ENCODE measurements around the gene NANOS3.

DNA sequence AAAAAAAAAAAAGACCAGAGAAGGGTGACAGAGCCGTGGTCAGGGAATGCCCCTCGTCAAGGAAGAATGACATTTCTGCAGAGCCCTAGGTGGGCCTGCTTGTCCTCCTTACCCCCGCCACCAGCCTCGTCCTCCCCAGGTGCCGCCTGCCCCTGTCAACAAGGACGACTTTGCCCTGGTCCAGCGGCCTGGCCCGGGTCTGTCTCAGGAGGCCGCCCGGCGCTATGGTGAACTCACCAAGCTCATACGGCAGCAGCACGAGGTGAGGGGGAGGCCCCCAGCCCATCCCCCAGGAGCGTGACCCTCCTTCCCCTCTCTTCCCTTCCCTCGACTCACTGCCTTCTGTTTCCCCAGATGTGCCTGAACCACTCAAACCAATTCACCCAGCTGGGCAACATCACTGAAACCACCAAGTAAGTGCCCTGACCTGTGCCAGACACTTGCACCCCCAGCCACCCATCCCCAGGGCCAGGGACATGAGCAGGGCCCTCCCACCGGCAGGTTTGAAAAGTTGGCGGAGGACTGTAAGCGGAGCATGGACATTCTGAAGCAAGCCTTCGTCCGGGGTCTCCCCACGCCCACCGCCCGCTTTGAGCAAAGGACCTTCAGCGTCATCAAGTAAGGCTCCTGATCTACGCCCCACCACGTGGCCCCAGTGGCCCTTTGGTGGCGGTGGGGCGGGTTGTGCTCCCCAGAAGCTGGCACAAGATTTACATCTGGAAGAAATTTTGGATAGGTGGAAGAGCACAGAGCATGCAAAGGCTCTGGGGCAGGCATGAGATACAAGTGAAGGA is 46.5 kb downstream of the NANOS3 start:
- no peak for TF ChIP-seq EZH2phosphoT487 (IDR thresholded peaks at IDR 0.05; ENCODE audit: borderline replicate concordance, low read length)
- TF ChIP-seq, protein P1, sequence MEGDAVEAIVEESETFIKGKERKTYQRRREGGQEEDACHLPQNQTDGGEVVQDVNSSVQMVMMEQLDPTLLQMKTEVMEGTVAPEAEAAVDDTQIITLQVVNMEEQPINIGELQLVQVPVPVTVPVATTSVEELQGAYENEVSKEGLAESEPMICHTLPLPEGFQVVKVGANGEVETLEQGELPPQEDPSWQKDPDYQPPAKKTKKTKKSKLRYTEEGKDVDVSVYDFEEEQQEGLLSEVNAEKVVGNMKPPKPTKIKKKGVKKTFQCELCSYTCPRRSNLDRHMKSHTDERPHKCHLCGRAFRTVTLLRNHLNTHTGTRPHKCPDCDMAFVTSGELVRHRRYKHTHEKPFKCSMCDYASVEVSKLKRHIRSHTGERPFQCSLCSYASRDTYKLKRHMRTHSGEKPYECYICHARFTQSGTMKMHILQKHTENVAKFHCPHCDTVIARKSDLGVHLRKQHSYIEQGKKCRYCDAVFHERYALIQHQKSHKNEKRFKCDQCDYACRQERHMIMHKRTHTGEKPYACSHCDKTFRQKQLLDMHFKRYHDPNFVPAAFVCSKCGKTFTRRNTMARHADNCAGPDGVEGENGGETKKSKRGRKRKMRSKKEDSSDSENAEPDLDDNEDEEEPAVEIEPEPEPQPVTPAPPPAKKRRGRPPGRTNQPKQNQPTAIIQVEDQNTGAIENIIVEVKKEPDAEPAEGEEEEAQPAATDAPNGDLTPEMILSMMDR (IDR thresholded peaks at IDR 0.05; ENCODE audit: low read depth, low read length, poor library complexity, severe bottlenecking) = no peak

All from DOHH2 (cell line).